Limb (tissue), 2 donors: ENCODE data around the gene MAP3K1.
"Not testable (repeated sequence)": the region's sequence is repeated elsewhere in the genome, so short reads cannot be mapped to it uniquely, and the experiment has no call there.

Experiments
- DNase-seq, 2 donors: peaks; one replicate each; pipeline ENCODE4 v3.0.0-alpha.2; 2016; ENCODE audit errors: extremely low spot score in 2 of 2

The MAP3K1 gene

GRCh38 chr5:56814963-56815657, at the start of gene MAP3K1:
TSS of gene MAP3K1 (plus strand) at chr5:56815549. CDS start at chr5:56815574, 25 bp downstream.
- DNase-seq = peak; percentile 72 to 92

DNA sequence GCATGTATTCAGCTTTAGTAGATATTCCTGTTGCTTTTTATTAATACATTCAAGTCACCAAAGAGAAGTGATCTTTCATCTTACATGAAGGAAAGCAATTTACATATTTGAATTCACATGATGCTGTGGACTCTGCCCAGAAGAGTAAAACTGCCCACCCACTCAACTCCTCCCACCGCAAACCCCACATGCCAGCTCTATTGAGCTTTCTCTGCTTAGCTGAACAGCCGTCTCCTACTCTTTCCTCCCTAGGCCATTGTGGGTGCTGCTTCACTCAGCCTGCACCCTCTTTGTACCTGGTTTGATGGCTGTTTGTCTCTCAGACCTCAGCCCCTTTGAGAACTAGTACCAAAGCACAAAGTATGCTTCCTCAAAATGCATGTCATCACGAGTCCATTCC, 48.4 kb upstream of the MAP3K1 start:
- DNase-seq = no peak

- no peak for DNase-seq
Observed at GRCh38 chr5:56769875-56770604, 45.3 kb upstream of the MAP3K1 start.

DNA sequence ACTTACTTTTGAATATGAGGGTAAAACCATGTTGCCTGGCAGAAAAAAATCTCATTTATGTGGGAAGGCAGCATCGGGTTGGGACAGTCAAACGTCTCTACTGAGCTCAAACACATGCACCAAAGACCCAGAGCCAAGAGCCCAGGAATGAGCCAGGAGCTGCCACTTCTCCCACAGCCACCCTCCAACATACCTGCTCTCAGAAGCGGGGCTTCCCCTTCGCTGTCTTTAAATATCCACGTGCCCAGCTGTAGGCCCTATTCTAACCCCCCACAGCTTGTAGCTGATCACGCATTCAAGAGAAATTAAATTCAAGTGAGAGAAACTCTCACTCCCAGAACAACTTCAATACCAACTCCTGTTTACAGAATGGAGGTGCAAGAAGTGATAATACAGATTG, 42.6 kb upstream of the MAP3K1 start:
- no peak for DNase-seq

DNA sequence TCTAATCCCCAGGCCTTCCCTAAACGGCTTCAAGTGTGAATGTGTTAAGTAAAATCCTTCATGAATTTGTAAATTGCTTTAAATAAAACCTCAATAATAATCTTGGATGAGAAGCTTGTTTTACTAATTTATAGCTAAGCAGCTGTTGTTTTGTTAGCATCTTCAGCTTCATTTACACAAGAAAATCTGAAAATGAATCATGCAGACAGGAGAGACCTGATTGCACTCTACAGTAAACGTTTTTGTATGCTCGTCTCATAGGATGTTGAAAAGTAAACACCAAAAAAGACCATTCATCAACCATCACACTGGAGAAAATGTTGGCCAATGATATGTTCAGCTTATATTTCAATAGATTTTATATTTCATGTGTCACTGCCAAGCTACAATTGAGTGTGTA, 40.4 kb upstream of the MAP3K1 start:
- DNase-seq = no peak

- not testable (repeated sequence) for DNase-seq
Observed at GRCh38 chr5:56776212-56776846, 39.0 kb upstream of the MAP3K1 start.

DNA sequence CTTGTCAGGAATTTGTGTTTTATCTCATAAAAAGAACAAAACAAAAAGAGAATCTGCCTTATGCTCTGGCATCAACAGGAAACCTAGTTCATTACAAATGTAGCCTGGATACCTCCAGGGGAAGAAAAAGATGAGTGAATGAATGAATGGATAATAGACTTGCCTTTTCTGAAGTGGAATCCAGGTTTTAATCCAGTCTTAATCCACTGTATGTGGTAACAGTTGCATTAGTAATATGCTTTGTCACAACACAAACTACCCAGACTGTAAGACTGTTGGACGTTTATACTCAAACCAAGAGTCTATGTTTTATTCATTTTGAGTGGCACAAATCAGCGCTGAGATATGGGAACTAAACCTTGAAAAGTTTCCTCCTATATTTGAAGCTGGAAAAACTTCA, 32.1 kb upstream of the MAP3K1 start:
- no peak for DNase-seq

- no peak for DNase-seq
Observed at GRCh38 chr5:56786346-56786745, 29.0 kb upstream of the MAP3K1 start.

DNA sequence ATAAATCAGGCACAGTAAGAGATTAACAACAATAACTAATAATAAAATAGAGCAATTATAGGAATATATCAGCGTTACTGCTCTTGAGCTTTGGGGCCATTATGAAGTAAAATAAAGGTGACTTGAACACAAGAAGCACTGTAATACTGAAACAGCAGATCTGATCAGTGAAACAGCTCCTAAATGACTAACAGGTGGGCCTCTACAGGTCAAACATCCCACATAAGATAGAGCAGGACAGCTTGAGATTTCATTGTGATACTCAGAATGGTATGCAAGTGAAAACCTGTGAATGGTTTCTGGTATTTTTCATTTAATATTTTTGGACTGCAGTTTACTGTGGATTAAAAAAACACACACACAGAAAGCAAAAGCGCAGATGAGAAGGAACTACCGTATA, 24.0 kb upstream of the MAP3K1 start:
- DNase-seq = no peak

DNA sequence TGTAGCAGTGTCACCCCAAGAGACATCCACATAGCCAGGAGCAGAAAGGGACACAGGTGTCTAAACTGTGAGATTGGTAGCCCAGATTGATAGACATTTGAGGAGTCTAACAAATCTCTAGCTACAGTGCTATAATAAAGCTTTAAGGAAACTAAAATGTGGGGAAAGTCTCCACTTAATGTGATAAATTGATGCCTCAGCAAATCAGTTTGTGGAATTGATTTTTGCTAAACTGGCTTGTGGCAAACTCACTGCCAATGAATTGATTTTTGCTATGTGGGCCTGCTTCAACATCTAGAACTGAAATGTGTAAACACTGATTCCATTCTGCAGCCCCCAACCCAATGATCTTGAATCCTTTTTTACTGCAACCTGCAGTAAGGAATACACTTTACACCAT, 16.8 kb upstream of the MAP3K1 start:
- DNase-seq = no peak

DNA sequence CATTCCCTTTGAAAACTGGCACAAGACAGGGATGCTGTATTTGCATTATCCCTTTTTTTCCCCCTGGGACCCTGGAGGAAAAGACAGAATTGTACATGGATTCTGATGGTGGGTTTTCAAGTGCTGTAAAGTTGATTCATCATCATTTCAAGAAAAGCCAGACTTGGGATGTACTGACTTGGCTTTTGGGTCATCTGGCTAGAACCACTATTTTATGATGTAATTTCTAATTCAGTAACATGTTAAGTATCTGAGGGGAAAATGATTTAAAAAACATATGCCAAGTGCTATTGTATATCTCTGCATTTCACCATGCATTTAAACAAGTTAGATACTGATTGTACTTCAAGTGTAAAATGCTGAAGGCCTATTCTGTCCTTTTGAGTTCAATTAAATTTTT, 15.2 kb upstream of the MAP3K1 start:
- DNase-seq = no peak

DNA sequence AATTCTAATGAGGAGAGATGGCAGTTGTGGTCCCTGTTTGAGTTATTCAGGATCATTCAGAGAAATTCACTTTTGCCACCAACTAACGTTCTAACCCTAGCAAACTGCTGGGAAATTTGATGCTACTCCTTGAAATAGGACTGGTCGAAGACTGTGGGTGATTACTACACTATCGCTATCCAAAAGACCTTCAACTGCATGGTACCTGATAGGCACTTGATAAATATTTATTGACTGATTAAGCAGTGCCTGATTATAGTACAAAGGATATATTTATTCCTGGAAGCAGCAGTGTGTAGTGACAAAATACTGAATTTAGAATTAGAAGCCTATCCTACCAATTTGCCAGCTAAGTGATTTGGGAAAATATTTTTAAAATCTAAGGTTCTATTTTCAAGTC, 14.1 kb upstream of the MAP3K1 start:
- DNase-seq = no peak

GRCh38 chr5:56802205-56802604, 13.1 kb upstream of the MAP3K1 start:
- no peak for DNase-seq

- DNase-seq = no peak
Observed at GRCh38 chr5:56803025-56803424, 12.3 kb upstream of the MAP3K1 start.

GRCh38 chr5:56803894-56804293, 11.5 kb upstream of the MAP3K1 start:
- DNase-seq = no peak

DNA sequence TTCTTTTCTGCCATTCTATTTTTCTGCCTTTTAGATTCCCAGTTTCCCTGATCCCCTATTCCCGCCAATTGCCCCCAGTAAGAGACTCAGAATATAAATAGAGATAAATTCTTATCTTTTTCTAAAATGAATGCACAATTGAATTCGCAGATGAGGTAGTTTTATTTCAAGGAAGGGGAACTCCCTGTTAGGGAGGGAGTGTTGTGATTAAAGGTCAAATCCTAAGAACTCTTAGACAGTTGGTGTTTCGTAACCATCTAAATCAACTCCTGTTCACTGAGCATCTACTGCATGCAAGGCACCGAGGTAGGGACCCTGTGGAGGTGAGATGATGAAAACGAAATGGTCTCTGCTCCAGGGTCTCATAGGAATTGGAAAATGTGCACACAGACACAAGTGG, 7.7 kb upstream of the MAP3K1 start:
- DNase-seq = no peak

DNA sequence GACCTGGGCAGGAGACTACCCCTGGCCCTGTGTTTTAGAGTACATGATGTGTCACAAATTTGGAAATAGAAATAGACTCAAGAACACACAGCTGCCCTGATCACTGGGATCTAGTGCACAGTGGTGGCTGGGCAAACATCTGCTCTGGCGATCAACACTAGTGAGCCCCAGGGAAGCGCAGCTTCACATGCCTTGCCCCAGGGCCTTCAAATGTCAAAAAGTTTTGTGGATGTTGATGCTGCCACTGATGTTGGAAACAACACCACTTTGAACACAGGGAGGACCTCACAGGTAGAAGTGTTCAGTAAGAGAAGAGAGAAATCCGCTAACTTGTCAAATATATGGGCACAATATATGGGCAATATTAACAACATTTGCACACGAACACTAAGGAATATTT, 7.1 kb upstream of the MAP3K1 start:
- DNase-seq = no peak

DNA sequence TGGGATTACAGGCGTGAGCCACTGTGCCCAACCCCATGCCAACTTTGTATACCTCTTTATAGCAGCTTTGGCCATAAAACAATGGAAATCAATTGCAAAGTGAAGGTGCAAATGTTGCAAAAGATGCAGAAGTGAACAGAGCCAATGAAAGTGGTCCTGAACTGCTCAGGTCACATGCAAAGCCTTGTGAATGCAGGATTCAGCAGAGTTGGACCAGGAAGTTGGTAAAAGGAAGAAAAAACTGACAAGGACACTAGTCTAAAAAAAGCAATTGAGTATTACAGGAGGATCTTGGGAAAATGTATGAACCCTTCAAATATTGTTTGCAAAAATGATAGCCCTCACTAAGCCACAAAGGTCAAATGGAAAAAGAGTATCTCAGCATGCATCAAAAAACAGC, 4.5 kb upstream of the MAP3K1 start:
- DNase-seq = no peak

- no peak for DNase-seq
Observed at GRCh38 chr5:56812110-56812509, 3.2 kb upstream of the MAP3K1 start.

GRCh38 chr5:56813302-56813701, 2.0 kb upstream of the MAP3K1 start:
- DNase-seq = no peak

- DNase-seq = peak in 1 of 2 donors; percentile 55
Observed at GRCh38 chr5:56814361-56814962, 887 bp upstream of the MAP3K1 start.
